EL (cell line): ENCODE measurements around the gene UXT.

ENCODE experiments used
- DNase-seq: peaks from one replicate; pipeline ENCODE4 v3.0.0-alpha.2; 2016

UXT gene

DNA sequence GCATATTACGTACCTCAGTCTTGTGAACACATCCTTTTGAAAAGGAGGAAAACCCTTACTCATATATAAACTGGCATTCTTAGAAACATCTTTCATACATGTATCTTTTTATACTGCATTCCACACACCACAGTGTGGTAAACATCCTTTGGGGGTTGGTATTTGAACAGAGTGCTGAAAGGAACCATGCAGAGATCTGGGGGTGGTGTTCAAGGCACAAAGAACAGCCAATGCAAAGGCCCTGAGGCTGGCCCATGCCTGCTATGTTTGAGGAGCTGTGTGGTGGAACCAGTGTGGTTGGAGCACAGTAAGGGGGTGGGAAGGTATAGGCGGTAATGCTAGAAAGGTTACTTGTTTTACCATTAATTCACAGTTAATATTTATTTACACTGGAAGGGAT, 10.6 kb downstream of the UXT start:
- DNase-seq = peak; percentile 21

DNA sequence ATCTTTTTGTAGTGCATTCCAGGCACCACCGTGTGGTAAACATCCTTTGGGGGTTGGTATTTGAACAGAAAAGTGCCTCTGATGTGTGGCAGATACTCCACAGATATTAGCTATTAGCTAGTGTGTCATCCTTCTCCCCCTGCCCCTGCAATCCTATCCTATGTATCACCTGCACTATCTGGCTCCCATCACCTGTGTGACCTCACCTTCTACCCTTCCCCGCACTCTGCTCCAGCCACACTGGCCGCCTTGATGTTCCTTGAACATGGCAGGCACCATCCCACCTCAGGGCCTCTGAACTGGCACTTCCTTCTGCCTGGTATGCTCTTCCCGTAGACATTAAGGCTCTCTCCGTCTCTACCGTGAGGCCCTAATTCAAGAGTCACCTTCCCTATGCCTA, 12.3 kb downstream of the UXT start:
- DNase-seq = no peak

DNA sequence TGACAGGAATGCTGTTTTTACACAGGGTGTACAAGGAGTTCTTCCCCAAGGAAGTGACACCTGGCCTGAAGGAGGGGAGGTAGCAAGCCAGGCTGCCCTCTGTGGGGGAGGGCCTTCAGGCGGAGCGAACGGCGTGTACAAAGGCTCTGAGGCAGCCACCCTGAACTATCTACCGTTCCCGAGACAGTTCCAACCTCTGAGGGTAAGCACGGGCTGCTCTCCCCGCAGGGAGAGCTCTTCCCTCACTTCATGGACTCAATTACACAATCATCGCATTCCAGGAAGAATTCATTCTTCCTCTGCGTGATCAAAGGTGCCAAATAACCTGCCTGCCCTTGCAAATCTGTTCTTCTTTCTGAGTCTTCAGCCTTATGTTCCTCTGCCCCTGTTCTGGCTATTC, 13.4 kb downstream of the UXT start:
- no peak for DNase-seq

GRCh38 chrX:47644557-47645091, 14.4 kb downstream of the UXT start:
- peak; percentile 24 for DNase-seq

GRCh38 chrX:47643926-47644325, 15.1 kb downstream of the UXT start:
- DNase-seq = no peak

- no peak for DNase-seq
These were observed 20.2 kb downstream of the UXT start for GRCh38 chrX:47638816-47639215.

DNA sequence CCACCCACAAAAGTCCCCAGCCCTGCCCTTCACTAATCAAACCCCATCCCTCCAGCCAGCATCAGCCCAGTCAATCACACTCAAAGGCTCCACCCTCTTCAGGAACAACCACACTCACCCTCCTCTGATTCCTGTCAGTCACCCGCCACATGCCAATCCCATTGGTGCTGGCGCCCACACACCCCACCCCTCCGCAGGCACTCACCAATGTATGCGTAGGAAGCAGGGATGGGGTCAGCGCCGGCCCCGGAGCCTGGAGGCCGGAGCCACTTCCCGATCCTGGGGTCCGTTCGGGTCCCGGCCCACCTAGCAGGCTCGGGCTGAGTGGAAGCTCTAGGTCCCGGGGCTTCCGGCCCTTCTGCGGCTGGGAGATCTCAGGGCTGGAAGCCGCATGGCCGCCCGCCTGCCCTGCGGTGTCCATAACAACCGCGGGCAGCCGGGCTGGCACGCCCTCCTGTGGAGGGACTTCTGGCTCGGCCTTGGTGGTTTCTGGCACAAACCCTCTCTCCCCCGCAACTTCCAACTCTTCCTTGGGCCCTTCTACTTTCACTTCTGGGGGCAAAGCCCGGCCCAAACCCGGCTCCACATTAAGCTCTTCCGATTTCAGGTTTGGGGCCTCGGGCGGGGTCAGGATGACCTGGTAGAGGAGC, 21.3 kb downstream of the UXT start:
- DNase-seq = no peak

GRCh38 chrX:47634871-47635575, 24.0 kb downstream of the UXT start:
- no peak for DNase-seq

DNA sequence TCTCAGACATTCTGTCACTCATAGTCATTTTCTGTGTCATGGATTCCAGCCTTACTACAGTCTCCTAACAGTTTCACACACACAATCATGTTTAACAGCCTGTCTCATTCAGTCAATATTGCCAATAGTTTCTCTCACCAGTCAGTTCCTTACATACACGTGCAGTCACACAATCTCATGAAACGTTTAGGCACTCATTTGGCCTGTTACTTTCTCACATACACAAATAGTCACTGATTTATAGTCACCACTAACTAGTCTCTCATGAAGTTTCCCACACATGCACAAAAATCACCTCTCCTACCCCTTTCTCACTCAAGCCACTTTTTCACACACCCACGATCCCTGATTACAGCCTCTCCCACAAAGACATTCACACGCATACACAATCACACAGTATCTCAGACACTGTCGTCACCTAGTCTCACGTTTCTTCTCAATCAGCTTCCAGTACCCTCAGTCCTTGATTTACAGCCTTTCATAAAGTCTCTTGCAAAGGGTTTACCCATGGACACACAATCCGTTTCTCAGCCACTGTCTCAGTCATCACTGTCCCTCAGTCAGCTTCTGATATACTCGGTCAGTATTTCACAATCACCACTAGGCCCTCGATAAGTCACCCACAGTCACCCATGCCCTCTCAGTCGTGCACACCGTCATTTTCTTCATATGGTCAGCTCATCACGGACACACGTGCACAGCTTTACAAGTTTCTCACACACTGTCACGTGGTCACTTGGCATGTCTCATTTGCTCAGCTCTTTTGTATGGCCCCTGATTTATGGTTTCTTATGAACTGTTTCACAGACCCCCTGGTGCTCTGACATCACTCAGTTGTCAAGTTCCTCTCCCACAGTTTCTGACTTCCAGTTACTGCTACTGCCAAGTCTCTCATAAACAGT, 25.0 kb downstream of the UXT start:
- DNase-seq = no peak

DNA sequence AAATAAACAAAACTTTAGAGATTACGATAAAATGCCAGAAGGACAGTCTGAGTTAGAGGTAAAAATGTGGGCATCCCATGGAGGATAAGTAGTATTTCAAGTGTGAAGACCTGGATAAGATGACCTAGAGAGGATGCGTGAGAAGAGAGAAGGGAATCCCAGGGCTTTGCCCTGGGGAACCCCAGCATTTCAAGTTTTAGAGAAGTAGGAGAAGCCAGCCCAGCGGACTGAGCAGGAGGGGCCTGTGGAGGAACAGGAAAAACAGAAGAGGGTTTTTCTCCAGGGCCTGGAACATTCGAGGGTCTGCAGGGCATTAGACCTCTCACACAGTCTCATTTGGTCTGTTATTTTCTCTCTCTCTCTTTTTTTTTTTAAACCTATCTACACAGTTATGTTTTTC, 26.3 kb downstream of the UXT start:
- DNase-seq = no peak

DNA sequence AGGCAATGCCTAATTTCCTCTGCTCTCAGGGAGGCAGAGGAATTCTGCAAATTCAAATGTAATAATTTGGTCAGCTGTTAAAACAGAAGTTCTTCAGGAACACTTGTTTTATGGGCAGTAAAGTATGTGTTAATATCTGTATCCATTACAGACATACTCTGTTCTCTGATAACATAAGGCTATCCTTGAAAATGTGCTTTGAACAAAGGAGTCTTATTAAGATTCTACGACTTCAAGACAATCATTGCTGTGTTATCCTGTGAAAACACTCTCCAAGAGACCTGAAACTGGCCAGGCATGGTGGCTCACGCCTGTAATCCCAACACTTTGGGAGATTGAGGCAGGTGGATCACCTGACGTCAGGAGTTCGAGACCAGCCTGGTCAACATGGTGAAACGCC, 27.3 kb downstream of the UXT start:
- no peak for DNase-seq

GRCh38 chrX:47629419-47630200, 29.4 kb downstream of the UXT start, which contains the start of gene CFP:
CFP (minus strand) TSS chrX:47629930; CDS start chrX:47629844, 86 bp downstream.
- DNase-seq = no peak

- no peak for DNase-seq
These were observed 30.0 kb downstream of the UXT start for GRCh38 chrX:47628982-47629381.

DNA sequence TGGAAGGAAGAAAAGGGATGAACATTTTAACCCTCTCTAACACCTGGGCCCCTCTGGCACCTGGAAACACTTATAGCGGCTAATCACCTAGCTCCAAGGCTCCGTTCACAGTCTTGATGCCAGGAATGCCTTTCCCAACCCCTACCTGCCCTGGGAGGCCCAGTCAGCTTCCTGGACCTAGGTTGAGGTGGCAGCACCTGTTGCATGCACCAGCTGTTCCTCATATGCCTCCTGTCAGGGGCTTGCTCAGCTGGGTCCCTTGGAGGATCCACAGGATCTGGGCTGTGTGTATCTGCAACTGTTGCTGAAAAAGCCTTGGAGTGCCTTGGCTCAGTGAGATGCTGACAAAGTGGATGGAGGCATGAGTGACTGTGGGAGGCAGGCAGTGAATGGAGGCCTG, 33.6 kb downstream of the UXT start:
- no peak for DNase-seq

- peak; percentile 72 for DNase-seq
These were observed 35.4 kb downstream of the UXT start for GRCh38 chrX:47623540-47624027.

DNA sequence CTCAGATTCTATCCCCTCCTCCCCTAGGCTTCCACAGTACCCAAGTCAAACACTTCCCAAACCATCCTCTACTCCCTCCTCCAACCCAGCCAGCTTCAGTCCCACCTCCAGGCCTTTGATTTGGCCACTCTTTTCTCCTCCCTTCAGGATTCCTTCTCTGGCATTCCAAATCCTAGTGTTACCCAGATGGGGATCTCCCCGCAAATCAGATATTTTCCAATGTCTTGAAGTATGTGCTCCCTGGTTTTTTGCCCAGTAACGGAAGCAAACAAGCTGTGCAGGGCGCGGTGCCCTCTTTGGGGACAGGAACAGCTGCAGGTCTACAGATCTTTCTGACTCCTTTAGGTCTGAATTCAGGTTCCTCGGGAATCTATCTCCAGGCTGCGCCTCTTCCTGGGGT, 37.1 kb downstream of the UXT start:
- DNase-seq = no peak

- DNase-seq = no peak
These were observed 38.7 kb downstream of the UXT start for GRCh38 chrX:47620303-47620685.

DNA sequence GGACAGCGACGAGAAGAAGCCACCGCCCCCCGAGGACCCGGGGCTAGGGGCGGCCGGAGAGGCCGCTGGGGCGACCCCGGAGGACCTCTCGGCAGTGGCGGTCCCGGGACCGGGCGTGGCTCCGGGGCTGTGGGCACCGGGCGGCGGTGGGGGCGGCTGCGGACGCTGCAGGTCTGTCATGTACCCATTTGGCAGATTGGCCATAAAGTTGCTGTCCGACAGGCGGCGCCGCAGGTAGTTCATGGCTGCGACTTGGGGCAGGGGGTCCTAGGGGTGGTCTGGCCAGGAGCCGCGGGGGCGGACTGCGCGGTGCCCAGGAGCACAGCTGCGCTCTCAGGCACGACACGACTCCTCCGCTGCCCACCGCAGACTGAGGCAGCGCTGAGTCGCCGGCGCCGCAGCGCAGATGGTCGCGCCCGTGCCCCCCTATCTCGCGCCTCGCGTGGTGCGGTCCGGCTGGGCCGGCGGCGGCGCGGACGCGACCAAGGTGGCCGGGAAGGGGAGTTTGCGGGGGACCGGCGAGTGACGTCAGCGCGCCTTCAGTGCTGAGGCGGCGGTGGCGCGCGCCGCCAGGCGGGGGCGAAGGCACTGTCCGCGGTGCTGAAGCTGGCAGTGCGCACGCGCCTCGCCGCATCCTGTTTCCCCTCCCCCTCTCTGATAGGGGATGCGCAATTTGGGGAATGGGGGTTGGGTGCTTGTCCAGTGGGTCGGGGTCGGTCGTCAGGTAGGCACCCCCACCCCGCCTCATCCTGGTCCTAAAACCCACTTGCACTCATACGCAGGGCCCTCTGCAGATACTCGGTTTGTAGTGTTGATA, 39.3 kb downstream of the UXT start, which contains the start of gene SYN1:
Gene SYN1 (minus strand): TSS at position 372 of the 817 bp plus-strand sequence. CDS start 129 bp downstream, at position 243.
- peak; percentile 68 for DNase-seq

- DNase-seq = no peak
These were observed 40.0 kb downstream of the UXT start for GRCh38 chrX:47618923-47619485.

DNA sequence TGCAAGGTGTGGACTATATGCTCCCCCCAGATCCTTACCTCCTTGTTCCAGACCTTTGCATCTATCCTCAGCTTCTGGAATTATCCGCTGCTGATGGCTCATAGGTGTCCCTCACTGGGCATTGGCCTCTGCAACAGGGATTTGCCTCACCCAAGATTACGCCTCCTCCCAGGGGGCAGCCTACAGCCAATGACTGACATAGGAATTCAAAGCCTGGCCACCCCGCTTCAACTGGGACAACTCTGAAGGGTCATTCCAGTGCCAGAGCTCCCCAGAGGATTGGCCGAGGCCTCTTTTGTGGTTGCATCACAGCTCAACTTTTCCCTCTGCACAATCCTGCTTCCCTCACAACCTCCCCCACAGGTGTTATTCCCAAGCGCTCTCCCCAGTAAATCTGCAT, 44.4 kb downstream of the UXT start:
- no peak for DNase-seq

GRCh38 chrX:47613082-47613481, 45.9 kb downstream of the UXT start:
- no peak for DNase-seq
